GM19238 (cell line): ENCODE data around the gene USPL1.
"Not testable (repeated sequence)": the region's sequence is repeated elsewhere in the genome, so short reads cannot be mapped to it uniquely, and the experiment has no call there.

ENCODE experiments used
- DNase-seq: peaks from one replicate; pipeline ENCODE4 v3.0.0; 2011; ENCODE audit warnings: low spot score; ENCODE audit not compliant: insufficient read length

USPL1 gene

GRCh38 chr13:30615866-30616541 is 1.7 kb upstream of the USPL1 start:
- DNase-seq = no peak

GRCh38 chr13:30616927-30617314 is 799 bp upstream of the USPL1 start:
- no peak for DNase-seq

- DNase-seq = no peak
Measured at GRCh38 chr13:30618186-30618929, 638 bp downstream of the USPL1 start.

- DNase-seq = no peak
Measured at GRCh38 chr13:30618930-30619279, 1.2 kb downstream of the USPL1 start.

DNA sequence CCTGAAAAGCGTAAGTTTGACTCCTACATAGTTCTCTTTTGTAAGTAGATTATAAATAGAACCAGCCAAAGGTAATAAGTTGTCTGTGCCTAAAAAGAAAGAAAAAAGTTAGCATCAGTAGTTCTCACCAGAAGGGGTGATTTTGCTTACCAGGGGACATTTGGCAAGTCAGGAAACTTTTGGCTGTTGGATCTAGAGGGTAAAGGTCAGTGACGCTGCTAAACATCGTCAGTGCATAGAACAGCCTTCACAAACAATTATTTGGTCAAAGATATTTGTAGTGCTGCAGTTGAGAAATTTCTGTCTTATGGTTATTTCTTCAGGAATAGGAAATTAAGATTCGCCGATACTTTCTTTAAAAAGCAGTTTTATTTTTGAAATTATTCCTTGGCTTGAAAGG is 2.0 kb downstream of the USPL1 start:
- DNase-seq = no peak

DNA sequence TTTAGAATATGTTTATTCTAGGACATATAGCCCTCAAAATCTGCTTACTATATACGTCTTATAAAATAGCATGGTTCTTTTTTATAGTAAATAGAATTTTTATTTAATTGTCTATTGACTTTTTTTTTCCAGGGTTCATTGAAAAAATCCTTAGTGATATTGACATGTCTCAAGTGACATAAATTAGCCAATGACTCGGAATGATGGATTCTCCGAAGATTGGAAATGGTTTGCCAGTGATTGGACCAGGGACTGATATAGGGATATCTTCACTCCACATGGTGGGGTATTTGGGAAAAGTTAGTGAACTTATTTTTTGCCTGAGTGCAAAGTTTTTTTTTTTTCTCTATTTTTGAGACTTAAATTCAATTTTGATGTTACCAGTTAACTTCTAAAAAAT is 3.2 kb downstream of the USPL1 start:
- no peak for DNase-seq

DNA sequence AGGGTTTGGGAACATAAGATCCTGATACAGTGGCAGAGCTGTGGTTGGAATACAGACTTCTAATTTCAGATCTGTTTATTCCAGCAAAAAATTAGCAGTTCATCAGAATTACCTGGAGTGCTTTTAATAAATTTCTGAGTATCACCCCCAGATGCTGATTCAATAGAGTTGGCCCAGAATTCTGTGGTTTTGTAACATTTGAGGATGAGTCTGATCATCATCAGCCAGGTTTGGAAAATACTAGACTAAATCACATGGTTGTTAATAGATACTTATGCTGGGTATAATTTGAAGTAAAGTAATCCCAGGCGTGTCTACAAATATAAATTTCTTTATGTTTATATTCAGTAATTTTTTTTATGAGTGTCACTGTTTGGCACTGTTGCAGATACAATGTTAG is 4.8 kb downstream of the USPL1 start:
- DNase-seq = no peak

DNA sequence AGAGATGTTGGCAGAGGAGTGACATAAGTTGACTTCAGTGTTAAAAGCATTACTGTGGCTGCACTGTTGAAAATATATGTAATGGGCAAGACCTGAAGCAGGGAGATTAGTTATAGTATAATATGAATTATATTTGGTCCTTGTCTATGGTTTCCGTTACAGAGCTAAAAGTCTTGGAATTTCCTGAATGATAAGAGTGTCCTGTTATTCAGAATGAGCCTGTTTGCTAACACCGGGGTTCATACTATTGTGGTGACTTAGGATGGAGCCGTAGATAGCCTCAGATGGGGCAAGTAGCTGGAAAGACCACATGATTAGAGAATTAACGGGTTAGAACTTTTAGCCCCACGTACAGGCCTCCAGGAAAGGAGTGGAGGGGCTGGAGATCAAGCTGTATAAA is 5.7 kb downstream of the USPL1 start:
- DNase-seq = no peak

- no peak for DNase-seq
Measured at GRCh38 chr13:30624630-30625029, 6.9 kb downstream of the USPL1 start.

GRCh38 chr13:30629527-30629926 is 11.8 kb downstream of the USPL1 start:
- no peak for DNase-seq

- no peak for DNase-seq
Measured at GRCh38 chr13:30633861-30634260, 16.1 kb downstream of the USPL1 start.

GRCh38 chr13:30634838-30635237 is 17.1 kb downstream of the USPL1 start:
- no peak for DNase-seq

DNA sequence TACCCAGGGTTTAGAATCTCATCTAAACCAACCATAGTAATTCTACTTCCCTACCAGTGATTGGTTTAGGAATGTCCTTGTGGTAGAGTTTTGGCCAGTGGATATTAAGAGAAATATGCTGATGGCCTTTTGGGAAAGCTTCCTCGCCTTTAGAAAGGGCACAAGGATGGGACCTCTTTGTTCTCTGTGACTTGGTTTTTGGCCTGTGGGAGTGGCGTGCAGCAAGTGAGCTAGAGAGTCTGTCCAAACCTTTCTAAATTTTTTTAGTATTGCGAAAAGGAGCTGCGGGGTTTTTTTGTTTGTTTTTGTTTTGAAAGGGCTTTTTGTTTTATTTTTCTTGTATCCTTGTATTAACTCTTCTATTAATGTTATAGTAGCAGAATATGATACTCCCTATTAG is 20.6 kb downstream of the USPL1 start:
- DNase-seq = no peak

GRCh38 chr13:30639671-30640070 is 22.0 kb downstream of the USPL1 start:
- DNase-seq = no peak

- DNase-seq = not testable (repeated sequence)
Measured at GRCh38 chr13:30641173-30641572, 23.5 kb downstream of the USPL1 start.

DNA sequence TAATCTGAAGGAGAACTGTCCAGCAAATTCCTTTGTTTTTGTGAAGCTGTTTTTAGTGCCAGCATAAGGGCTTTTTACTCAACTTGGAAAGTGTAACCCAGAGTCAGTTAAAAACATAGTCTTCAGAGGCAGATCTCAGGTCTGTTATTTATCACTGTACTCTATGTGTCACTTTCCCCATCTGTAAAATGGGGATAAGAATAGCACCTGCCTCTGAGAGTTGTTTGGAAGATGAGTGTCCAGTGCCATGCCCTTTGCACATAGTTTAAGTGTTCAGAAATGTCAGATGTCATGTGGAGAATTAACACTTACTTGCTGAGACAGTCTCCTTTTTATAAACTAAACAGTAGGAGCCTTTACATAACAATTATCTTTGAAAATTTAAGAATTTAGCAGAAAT is 27.9 kb downstream of the USPL1 start:
- DNase-seq = no peak

GRCh38 chr13:30647420-30647819 is 29.7 kb downstream of the USPL1 start:
- no peak for DNase-seq

GRCh38 chr13:30647824-30648521 is 30.3 kb downstream of the USPL1 start:
- DNase-seq = no peak

DNA sequence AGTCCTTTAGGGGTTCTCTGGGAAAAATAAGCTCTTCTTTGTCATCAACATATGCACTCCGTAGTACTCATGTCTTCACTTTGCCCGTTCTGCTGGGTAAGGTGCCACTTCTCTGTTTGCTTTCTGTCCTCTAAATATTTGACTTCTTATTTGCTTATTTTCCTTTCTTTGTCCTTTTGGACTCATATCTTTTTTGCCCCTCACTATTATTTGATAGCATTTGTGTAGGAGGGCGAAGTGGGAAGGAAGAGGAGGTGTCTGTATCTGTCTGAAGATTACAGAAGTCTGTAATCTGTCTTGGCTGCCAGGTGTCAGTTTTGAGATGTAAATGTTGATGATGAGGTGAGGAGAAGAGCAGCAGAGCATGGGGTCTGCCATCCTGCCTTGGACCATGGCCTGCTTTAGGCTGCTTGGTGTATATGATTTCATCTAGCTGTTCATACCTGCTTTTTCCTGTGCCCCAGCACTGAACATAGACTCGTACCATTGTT is 30.8 kb downstream of the USPL1 start:
- DNase-seq = no peak

DNA sequence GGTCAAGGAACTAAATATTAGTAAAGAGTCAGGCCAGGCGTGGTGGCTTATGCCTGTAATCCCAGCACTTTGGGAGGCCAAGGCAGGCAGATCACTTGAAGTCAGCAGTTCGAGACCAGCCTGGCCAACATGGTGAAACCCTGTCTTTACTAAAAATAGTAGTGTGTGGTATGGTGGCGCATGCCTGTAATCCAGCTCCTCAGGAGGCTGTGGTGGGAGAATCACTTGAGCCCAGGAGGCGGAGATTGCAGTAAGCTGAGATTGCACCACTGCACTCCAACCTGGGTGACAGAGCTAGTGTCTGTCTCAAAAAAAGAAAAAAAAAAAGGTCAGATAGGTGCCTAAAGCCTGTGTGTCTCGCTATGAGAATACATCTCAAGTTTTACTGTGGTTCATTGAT is 33.9 kb downstream of the USPL1 start:
- not testable (repeated sequence) for DNase-seq

- no peak for DNase-seq
Measured at GRCh38 chr13:30652746-30653386, 35.1 kb downstream of the USPL1 start.

GRCh38 chr13:30654430-30654829 is 36.7 kb downstream of the USPL1 start:
- DNase-seq = no peak
